ENCODE results near the gene ARHGAP44.

Gene ARHGAP44

DNA sequence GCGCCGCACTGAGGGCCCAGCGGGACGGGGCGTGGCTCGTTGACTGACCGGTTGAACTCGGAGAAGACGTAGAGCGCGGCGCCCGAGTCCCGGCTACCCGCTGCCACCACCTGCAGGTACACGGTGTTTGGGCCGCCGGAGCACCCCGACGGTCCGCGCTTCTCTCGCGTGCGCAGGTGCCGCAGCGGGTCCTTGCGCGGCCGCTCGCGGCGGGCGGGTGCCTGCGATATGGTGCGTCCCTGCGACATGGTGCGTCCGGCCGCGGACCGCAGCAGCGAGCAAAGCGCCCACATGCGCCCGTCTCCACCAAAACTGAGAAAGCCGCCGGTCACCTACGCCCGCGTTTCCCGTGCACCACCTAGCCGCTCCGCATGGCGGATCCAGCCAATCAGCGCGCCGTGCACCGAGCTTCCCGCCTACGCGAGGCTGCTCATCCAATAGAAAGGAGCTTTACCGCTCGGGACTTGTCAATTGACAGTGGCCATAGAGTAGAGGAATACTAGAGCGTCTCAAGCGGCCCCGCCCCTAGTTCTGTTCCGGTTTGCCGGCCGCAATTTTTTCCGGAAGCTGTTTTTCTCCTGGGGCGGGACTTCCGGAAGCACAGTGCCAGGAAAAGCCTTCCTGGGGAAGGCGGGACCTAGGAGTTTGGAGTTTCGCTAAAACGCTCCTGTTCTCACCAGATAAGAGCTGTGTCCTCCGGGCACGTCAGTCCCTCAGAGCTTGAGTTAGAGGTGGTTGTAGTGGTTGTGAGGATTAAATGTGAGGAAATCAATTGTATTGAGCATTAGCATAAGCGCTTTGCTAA, 228.6 kb downstream of the ARHGAP44 start, which contains the start of gene ELAC2 (continued):
- TF ChIP-seq ZBTB17 (tag by site-specific recombination; IDR thresholded peaks at IDR 0.05), result peak; percentile 63; the same call in 1 of the 2 replicates
- TF ChIP-seq, protein P1, sequence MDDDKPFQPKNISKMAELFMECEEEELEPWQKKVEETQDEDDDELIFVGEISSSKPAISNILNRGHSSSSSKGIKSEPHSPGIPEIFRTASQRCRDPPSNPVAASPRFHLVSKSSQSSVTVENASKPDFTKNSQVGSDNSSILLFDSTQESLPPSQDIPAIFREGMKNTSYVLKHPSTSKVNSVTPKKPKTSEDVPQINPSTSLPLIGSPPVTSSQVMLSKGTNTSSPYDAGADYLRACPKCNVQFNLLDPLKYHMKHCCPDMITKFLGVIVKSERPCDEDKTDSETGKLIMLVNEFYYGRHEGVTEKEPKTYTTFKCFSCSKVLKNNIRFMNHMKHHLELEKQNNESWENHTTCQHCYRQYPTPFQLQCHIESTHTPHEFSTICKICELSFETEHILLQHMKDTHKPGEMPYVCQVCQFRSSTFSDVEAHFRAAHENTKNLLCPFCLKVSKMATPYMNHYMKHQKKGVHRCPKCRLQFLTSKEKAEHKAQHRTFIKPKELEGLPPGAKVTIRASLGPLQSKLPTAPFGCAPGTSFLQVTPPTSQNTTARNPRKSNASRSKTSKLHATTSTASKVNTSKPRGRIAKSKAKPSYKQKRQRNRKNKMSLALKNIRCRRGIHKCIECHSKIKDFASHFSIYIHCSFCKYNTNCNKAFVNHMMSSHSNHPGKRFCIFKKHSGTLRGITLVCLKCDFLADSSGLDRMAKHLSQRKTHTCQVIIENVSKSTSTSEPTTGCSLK (tag by site-specific recombination; IDR thresholded peaks at IDR 0.05), result no peak
- TF ChIP-seq ZNF777 (tag by site-specific recombination; IDR thresholded peaks at IDR 0.05; ENCODE audit: borderline replicate concordance), result 0 out of 2 replicates have a peak, but pooled peaks have one; percentile 48
- TF ChIP-seq ZNF239 (tag by site-specific recombination; IDR thresholded peaks at IDR 0.05), result no peak
- TF ChIP-seq ZXDB (tag by site-specific recombination; IDR thresholded peaks at IDR 0.05), result no peak
- TF ChIP-seq, protein P2, sequence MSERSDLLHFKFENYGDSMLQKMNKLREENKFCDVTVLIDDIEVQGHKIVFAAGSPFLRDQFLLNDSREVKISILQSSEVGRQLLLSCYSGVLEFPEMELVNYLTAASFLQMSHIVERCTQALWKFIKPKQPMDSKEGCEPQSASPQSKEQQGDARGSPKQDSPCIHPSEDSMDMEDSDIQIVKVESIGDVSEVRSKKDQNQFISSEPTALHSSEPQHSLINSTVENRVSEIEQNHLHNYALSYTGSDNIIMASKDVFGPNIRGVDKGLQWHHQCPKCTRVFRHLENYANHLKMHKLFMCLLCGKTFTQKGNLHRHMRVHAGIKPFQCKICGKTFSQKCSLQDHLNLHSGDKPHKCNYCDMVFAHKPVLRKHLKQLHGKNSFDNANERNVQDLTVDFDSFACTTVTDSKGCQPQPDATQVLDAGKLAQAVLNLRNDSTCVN (tag by site-specific recombination; optimal IDR thresholded peaks at IDR 0.05), result peak; percentile 93
- TF ChIP-seq ZNF792 (tag by site-specific recombination; IDR thresholded peaks at IDR 0.05), result peak; percentile 60; the same call in 1 of the 2 replicates
- TF ChIP-seq MYNN (tag by site-specific recombination; IDR thresholded peaks at IDR 0.05; ENCODE audit: borderline replicate concordance), result no peak
- TF ChIP-seq, protein P3, sequence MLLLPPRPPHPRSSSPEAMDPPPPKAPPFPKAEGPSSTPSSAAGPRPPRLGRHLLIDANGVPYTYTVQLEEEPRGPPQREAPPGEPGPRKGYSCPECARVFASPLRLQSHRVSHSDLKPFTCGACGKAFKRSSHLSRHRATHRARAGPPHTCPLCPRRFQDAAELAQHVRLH (tag by site-specific recombination; IDR thresholded peaks at IDR 0.05), result no peak; the same call in 1 of the 2 replicates
- TF ChIP-seq ZNF140 (tag by site-specific recombination; IDR thresholded peaks at IDR 0.05), result no peak
- no peak for TF ChIP-seq ZNF664 (tag by site-specific recombination; IDR thresholded peaks at IDR 0.05)
- TF ChIP-seq, protein P4, sequence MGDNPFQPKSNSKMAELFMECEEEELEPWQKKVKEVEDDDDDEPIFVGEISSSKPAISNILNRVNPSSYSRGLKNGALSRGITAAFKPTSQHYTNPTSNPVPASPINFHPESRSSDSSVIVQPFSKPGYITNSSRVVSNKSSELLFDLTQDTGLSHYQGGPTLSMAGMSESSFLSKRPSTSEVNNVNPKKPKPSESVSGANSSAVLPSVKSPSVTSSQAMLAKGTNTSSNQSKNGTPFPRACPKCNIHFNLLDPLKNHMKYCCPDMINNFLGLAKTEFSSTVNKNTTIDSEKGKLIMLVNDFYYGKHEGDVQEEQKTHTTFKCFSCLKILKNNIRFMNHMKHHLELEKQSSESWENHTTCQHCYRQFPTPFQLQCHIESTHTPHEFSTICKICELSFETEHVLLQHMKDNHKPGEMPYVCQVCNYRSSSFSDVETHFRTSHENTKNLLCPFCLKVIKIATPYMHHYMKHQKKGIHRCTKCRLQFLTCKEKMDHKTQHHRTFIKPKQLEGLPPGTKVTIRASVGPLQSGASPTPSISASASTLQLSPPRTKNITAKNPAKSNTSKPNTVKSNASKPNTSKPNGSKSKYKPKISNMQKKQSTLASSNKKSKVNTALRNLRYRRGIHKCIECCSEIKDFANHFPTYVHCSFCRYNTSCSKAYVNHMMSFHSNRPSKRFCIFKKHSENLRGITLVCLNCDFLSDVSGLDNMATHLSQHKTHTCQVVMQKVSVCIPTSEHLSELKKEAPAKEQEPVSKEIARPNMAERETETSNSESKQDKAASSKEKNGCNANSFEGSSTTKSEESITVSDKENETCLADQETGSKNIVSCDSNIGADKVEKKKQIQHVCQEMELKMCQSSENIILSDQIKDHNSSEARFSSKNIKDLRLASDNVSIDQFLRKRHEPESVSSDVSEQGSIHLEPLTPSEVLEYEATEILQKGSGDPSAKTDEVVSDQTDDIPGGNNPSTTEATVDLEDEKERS (tag by site-specific recombination; IDR thresholded peaks at IDR 0.05), result no peak
- TF ChIP-seq, protein P5, sequence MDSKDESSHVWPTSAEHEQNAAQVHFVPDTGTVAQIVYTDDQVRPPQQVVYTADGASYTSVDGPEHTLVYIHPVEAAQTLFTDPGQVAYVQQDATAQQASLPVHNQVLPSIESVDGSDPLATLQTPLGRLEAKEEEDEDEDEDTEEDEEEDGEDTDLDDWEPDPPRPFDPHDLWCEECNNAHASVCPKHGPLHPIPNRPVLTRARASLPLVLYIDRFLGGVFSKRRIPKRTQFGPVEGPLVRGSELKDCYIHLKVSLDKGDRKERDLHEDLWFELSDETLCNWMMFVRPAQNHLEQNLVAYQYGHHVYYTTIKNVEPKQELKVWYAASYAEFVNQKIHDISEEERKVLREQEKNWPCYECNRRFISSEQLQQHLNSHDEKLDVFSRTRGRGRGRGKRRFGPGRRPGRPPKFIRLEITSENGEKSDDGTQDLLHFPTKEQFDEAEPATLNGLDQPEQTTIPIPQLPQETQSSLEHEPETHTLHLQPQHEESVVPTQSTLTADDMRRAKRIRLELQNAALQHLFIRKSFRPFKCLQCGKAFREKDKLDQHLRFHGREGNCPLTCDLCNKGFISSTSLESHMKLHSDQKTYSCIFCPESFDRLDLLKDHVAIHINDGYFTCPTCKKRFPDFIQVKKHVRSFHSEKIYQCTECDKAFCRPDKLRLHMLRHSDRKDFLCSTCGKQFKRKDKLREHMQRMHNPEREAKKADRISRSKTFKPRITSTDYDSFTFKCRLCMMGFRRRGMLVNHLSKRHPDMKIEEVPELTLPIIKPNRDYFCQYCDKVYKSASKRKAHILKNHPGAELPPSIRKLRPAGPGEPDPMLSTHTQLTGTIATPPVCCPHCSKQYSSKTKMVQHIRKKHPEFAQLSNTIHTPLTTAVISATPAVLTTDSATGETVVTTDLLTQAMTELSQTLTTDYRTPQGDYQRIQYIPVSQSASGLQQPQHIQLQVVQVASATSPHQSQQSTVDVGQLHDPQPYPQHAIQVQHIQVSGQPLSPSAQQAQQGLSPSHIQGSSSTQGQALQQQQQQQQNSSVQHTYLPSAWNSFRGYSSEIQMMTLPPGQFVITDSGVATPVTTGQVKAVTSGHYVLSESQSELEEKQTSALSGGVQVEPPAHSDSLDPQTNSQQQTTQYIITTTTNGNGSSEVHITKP (tag by site-specific recombination; IDR thresholded peaks at IDR 0.05), result peak; percentile 42; the same call in 1 of the 2 replicates
- no peak for TF ChIP-seq ZNF514 (tag by site-specific recombination; IDR thresholded peaks at IDR 0.05)
- TF ChIP-seq ZNF248 (tag by site-specific recombination; IDR thresholded peaks at IDR 0.05), result no peak
- no peak for TF ChIP-seq ZNF624 (tag by site-specific recombination; IDR thresholded peaks at IDR 0.05)
- no peak; the same call in 1 of the 2 replicates for TF ChIP-seq PRDM1 (tag by site-specific recombination; IDR thresholded peaks at IDR 0.05)
- TF ChIP-seq GLIS2 (tag by site-specific recombination; IDR thresholded peaks at IDR 0.05), result no peak
- TF ChIP-seq, protein P6, sequence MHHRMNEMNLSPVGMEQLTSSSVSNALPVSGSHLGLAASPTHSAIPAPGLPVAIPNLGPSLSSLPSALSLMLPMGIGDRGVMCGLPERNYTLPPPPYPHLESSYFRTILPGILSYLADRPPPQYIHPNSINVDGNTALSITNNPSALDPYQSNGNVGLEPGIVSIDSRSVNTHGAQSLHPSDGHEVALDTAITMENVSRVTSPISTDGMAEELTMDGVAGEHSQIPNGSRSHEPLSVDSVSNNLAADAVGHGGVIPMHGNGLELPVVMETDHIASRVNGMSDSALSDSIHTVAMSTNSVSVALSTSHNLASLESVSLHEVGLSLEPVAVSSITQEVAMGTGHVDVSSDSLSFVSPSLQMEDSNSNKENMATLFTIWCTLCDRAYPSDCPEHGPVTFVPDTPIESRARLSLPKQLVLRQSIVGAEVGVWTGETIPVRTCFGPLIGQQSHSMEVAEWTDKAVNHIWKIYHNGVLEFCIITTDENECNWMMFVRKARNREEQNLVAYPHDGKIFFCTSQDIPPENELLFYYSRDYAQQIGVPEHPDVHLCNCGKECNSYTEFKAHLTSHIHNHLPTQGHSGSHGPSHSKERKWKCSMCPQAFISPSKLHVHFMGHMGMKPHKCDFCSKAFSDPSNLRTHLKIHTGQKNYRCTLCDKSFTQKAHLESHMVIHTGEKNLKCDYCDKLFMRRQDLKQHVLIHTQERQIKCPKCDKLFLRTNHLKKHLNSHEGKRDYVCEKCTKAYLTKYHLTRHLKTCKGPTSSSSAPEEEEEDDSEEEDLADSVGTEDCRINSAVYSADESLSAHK (tag by site-specific recombination; IDR thresholded peaks at IDR 0.05), result no peak
- TF ChIP-seq ZNF549 (tag by site-specific recombination; IDR thresholded peaks at IDR 0.05), result no peak
- no peak for TF ChIP-seq SALL2 (tag by site-specific recombination; IDR thresholded peaks at IDR 0.05; ENCODE audit: borderline replicate concordance)
- no peak for TF ChIP-seq HOXA7 (CRISPR knock-in tag; IDR thresholded peaks at IDR 0.05; ENCODE audit: borderline replicate concordance)
- no peak for TF ChIP-seq ZNF221 (tag by site-specific recombination; IDR thresholded peaks at IDR 0.05; ENCODE audit: borderline replicate concordance)
- peak; percentile 82 for TF ChIP-seq ZFHX2 (tag by site-specific recombination; conservative IDR thresholded peaks at IDR 0.05)

Measured in HEK293 (cell line).